ENCODE results near the gene BABAM2. TPM values are rescaled to one million over a fixed set of nuclear protein-coding genes. Genes with fewer than 3 reads are reported as not detected.

The BABAM2 gene
- total RNA-seq, 2 experiments from 2014 or later = 19.7 to 33.2 TPM

GRCh38 chr2:27889774-27890145, 769 bp upstream of the BABAM2 start:
- CTCF ChIA-PET (ENCODE audit: unreplicated experiment) = no interaction called here
- peak overlapping the region; percentile 79; the same call in 1 of the 2 replicates for H2AFZ ChIP-seq (ENCODE audit: low read length)
- H3K9me3 ChIP-seq (ENCODE audit: low read length) = no peaks in the 10 kb centered on the region
- BruUV-seq (replicated peaks) = no TSS peak
- no peak for DNase-seq (ENCODE audit: low spot score)
- POLR2A ChIA-PET = interaction anchor here (0.6 to 1.0 kb wide), 2 partner anchors 33 to 41 kb away, joined by 4 read pairs; no protein-coding TSS in a partner anchor
- no peaks in the 10 kb centered on the region for H4K20me1 ChIP-seq (ENCODE audit: insufficient read depth, low read length)
- peaks cover 12% of the 10 kb centered on the region; the same call in 1 of the 2 replicates for H3K79me2 ChIP-seq (ENCODE audit: insufficient read depth, low read depth, low read length)
- H3K36me3 ChIP-seq (ENCODE audit: insufficient read depth, low read length) = no peaks in the 10 kb centered on the region
- no peaks in the 10 kb centered on the region for H3K9me2 ChIP-seq (ENCODE audit: insufficient read depth, low read length)
- H3K4me1 ChIP-seq (ENCODE audit: insufficient read depth, low read length, poor library complexity, severe bottlenecking) = peaks cover 36% of the 10 kb centered on the region
- TF ChIP-seq EZH2phosphoT487 (IDR thresholded peaks at IDR 0.05; ENCODE audit: borderline replicate concordance, low read depth, low read length) = no peak
- 0 out of 2 replicates have a peak, but pooled peaks have one; percentile 21 for TF ChIP-seq CTCF (conservative IDR thresholded peaks at IDR 0.05; ENCODE audit: low read length)
- peak overlapping the region; percentile 91 for H3K4me2 ChIP-seq (ENCODE audit: low read length)
- peak overlapping the region; percentile 74 for H3K27ac ChIP-seq (ENCODE audit: low read depth, low read length, poor library complexity, severe bottlenecking)
- H3K4me3 ChIP-seq (ENCODE audit: low read depth, low read length, poor library complexity, severe bottlenecking) = peak overlapping the region; percentile 89
- intact Hi-C loops (cut with micrococcal nuclease; ENCODE audit: unreplicated experiment) = loop anchor here (2.0 to 10.0 kb wide), 4 partner anchors 117 to 1855 kb away; partner anchors contain the start of genes FOSL2, MRPL33, PPP1CB and RAB10

- Histone ChIP-seq H3K36me3 (ENCODE audit: insufficient read depth, low read length) (no peaks in the 10 kb centered on the region; the same call in 1 of the 2 replicates), H3K9me2 (ENCODE audit: insufficient read depth, low read length) (no peaks in the 10 kb centered on the region), H3K27ac (ENCODE audit: low read depth, low read length, poor library complexity, severe bottlenecking) (peak overlapping the region; percentile 74), H3K79me2 (ENCODE audit: insufficient read depth, low read depth, low read length) (peaks cover 12% of the 10 kb centered on the region; the same call in 1 of the 2 replicates), H2AFZ (ENCODE audit: low read length) (peak overlapping the region; percentile 94), H3K9me3 (ENCODE audit: low read length) (no peaks in the 10 kb centered on the region), H4K20me1 (ENCODE audit: insufficient read depth, low read length) (no peaks in the 10 kb centered on the region), H3K4me1 (ENCODE audit: insufficient read depth, low read length, poor library complexity, severe bottlenecking) (peaks cover 36% of the 10 kb centered on the region), H3K4me3 (ENCODE audit: low read depth, low read length, poor library complexity, severe bottlenecking) (peak overlapping the region; percentile 89), H3K4me2 (ENCODE audit: low read length) (peak overlapping the region; percentile 77)
- ChIA-PET POLR2A (no interaction called here), CTCF (ENCODE audit: unreplicated experiment) (no interaction called here)
- TSS peak; percentile 78 for BruUV-seq (replicated peaks)
- DNase-seq (ENCODE audit: low spot score) = peak; percentile 71
- TF ChIP-seq CTCF (conservative IDR thresholded peaks at IDR 0.05; ENCODE audit: low read length) = no peak
- TF ChIP-seq EZH2phosphoT487 (IDR thresholded peaks at IDR 0.05; ENCODE audit: borderline replicate concordance, low read depth, low read length) = no peak
- intact Hi-C loops (cut with micrococcal nuclease; ENCODE audit: unreplicated experiment) = loop anchor here (2.0 to 10.0 kb wide), 4 partner anchors 119 to 1856 kb away; partner anchors contain the start of genes FOSL2, MRPL33, PPP1CB and RAB10
Measured at GRCh38 chr2:27890924-27891672, 569 bp downstream of the BABAM2 start.
